H1 (cell line): Measurements from ENCODE around the gene DNAH10. TPM values are rescaled to one million over a fixed set of nuclear protein-coding genes. Genes with fewer than 3 reads are reported as not detected.

Source experiments
- polyA plus RNA-seq, 7 experiments: library from polyadenylated mRNA; depleted of rRNA in 3 of 7; stranded (reverse) in 5 of 7; unstranded in 2 of 7; fragments of >200 nt in 5 of 7; fragments of 200-250 nt in 2 of 7; gene quantifications; 1 replicate in 5 of 7; 2 replicates in 1 of 7; 4 replicates in 1 of 7; pipeline versions ENCODE4 v1.2.1 to v1.2.3, GENCODE V29; 2011 to 2013; ENCODE audit warnings: missing spikeins in 2 of 7, mixed read lengths in 2 of 7
- total RNA-seq: library from RNA; stranded (reverse); fragmentation: NEBNext Ultra II Directional; extraction: Animal tissue kit (Norgen Biotek cat#: 25700); gene quantifications from 2 replicates; pipeline ENCODE4 v1.2.1, GENCODE V29; 2021
- TF ChIP-seq, protein P1 (sequence below): fragments of 300-600 bp; sonication (generic); IDR thresholded peaks from 2 replicates; pipeline ENCODE4 v1.7.1; 2012; ENCODE audit warnings: low read length, moderate library complexity, mild to moderate bottlenecking, inconsistent platforms; ENCODE audit not compliant: insufficient replicate concordance

The DNAH10 gene
- total and polyA plus RNA-seq, 2 of the 8 experiments (the other 6 are each of a cell fraction or from before 2014, with no cell fraction given), result 0.02 to 0.24 TPM

DNA sequence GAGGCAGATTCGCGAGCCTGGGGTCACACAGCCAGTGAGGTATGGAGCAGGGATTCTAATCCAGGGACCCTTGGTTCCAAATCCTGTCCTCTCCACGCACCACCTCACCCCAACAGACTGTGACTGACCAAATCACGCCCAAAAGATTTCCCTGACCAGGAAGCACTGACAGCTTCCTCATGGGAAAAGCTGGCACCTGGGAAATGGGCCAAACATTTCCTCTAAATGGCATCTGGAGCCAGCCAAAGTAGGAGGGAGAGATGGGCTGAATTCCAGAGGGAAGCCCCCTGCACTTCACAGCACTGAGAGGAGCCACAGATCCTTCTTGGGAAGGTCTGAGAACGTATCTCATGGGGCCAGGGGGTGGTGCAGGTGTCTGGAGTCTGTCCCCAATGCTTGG is 181.7 kb downstream of the DNAH10 start (continued):
- TF ChIP-seq, protein P1, sequence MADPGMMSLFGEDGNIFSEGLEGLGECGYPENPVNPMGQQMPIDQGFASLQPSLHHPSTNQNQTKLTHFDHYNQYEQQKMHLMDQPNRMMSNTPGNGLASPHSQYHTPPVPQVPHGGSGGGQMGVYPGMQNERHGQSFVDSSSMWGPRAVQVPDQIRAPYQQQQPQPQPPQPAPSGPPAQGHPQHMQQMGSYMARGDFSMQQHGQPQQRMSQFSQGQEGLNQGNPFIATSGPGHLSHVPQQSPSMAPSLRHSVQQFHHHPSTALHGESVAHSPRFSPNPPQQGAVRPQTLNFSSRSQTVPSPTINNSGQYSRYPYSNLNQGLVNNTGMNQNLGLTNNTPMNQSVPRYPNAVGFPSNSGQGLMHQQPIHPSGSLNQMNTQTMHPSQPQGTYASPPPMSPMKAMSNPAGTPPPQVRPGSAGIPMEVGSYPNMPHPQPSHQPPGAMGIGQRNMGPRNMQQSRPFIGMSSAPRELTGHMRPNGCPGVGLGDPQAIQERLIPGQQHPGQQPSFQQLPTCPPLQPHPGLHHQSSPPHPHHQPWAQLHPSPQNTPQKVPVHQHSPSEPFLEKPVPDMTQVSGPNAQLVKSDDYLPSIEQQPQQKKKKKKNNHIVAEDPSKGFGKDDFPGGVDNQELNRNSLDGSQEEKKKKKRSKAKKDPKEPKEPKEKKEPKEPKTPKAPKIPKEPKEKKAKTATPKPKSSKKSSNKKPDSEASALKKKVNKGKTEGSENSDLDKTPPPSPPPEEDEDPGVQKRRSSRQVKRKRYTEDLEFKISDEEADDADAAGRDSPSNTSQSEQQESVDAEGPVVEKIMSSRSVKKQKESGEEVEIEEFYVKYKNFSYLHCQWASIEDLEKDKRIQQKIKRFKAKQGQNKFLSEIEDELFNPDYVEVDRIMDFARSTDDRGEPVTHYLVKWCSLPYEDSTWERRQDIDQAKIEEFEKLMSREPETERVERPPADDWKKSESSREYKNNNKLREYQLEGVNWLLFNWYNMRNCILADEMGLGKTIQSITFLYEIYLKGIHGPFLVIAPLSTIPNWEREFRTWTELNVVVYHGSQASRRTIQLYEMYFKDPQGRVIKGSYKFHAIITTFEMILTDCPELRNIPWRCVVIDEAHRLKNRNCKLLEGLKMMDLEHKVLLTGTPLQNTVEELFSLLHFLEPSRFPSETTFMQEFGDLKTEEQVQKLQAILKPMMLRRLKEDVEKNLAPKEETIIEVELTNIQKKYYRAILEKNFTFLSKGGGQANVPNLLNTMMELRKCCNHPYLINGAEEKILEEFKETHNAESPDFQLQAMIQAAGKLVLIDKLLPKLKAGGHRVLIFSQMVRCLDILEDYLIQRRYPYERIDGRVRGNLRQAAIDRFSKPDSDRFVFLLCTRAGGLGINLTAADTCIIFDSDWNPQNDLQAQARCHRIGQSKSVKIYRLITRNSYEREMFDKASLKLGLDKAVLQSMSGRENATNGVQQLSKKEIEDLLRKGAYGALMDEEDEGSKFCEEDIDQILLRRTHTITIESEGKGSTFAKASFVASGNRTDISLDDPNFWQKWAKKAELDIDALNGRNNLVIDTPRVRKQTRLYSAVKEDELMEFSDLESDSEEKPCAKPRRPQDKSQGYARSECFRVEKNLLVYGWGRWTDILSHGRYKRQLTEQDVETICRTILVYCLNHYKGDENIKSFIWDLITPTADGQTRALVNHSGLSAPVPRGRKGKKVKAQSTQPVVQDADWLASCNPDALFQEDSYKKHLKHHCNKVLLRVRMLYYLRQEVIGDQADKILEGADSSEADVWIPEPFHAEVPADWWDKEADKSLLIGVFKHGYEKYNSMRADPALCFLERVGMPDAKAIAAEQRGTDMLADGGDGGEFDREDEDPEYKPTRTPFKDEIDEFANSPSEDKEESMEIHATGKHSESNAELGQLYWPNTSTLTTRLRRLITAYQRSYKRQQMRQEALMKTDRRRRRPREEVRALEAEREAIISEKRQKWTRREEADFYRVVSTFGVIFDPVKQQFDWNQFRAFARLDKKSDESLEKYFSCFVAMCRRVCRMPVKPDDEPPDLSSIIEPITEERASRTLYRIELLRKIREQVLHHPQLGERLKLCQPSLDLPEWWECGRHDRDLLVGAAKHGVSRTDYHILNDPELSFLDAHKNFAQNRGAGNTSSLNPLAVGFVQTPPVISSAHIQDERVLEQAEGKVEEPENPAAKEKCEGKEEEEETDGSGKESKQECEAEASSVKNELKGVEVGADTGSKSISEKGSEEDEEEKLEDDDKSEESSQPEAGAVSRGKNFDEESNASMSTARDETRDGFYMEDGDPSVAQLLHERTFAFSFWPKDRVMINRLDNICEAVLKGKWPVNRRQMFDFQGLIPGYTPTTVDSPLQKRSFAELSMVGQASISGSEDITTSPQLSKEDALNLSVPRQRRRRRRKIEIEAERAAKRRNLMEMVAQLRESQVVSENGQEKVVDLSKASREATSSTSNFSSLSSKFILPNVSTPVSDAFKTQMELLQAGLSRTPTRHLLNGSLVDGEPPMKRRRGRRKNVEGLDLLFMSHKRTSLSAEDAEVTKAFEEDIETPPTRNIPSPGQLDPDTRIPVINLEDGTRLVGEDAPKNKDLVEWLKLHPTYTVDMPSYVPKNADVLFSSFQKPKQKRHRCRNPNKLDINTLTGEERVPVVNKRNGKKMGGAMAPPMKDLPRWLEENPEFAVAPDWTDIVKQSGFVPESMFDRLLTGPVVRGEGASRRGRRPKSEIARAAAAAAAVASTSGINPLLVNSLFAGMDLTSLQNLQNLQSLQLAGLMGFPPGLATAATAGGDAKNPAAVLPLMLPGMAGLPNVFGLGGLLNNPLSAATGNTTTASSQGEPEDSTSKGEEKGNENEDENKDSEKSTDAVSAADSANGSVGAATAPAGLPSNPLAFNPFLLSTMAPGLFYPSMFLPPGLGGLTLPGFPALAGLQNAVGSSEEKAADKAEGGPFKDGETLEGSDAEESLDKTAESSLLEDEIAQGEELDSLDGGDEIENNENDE, result no peak
